Measurements from ENCODE around the gene MYMK.

DNA sequence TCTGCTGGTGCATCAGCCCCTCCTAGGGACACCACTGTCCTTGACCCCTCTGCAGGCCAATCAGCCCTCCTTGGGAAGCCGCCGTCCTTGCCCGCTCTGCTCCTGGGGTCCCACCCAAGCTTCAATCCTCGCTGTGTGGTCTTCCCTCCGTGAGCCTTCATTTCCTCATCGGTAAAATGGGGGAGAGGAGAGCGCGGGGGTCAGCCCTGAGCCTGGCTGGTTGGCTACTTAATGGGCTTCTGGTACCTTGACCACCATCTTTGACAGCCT lies 33.2 kb downstream of the MYMK start:
- TF ChIP-seq, protein P1, sequence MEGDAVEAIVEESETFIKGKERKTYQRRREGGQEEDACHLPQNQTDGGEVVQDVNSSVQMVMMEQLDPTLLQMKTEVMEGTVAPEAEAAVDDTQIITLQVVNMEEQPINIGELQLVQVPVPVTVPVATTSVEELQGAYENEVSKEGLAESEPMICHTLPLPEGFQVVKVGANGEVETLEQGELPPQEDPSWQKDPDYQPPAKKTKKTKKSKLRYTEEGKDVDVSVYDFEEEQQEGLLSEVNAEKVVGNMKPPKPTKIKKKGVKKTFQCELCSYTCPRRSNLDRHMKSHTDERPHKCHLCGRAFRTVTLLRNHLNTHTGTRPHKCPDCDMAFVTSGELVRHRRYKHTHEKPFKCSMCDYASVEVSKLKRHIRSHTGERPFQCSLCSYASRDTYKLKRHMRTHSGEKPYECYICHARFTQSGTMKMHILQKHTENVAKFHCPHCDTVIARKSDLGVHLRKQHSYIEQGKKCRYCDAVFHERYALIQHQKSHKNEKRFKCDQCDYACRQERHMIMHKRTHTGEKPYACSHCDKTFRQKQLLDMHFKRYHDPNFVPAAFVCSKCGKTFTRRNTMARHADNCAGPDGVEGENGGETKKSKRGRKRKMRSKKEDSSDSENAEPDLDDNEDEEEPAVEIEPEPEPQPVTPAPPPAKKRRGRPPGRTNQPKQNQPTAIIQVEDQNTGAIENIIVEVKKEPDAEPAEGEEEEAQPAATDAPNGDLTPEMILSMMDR (IDR thresholded peaks at IDR 0.05; ENCODE audit: poor library complexity) = no peak
- TF ChIP-seq EZH2 (IDR thresholded peaks at IDR 0.05; ENCODE audit: borderline replicate concordance) = no peak
- TF ChIP-seq EZH2phosphoT487 (IDR thresholded peaks at IDR 0.05; ENCODE audit: low read depth, severe bottlenecking, unreplicated experiment) = no peak

Measured in hepatocyte (in vitro differentiated cells).